T-helper 1 cell treated with Interleukin-12 subunit alpha and Interleukin-12 subunit beta and Interleukin-4 antibody, amounts not matched to agents 30 ng/mL and 1 ng/mL, for 36 hours (primary cell): ENCODE measurements around the gene TEX14. TPM values are rescaled to one million over a fixed set of nuclear protein-coding genes. Genes with fewer than 3 reads are reported as not detected.
"Not testable (repeated sequence)": the region's sequence is repeated elsewhere in the genome, so short reads cannot be mapped to it uniquely, and the experiment has no call there.

Source experiments
- intact Hi-C: fragments of 100-400 bp; cut with micrococcal nuclease; formaldehyde crosslinking; loops from one replicate; pipeline ENCODE4 v1.15.1; 2024
- total RNA-seq: library from RNA; stranded (reverse); gene quantifications from 2 replicates; pipeline ENCODE4 v1.2.3, GENCODE V29; 2022

Gene TEX14
- total RNA-seq, 1 donor from 2014 or later, result 0.44 TPM

- intact Hi-C loops, result not testable (repeated sequence)
Observed at GRCh38 chr17:58690033-58690432, 1.8 kb downstream of the TEX14 start.

- intact Hi-C loops, result no loop called here
Observed at GRCh38 chr17:58688521-58688920, 3.3 kb downstream of the TEX14 start.

- intact Hi-C loops, result no loop called here
Observed at GRCh38 chr17:58686980-58687379, 4.9 kb downstream of the TEX14 start.

GRCh38 chr17:58684462-58684861 is 7.4 kb downstream of the TEX14 start:
- intact Hi-C loops, result not testable (repeated sequence)

- intact Hi-C loops, result no loop called here
Observed at GRCh38 chr17:58684003-58684402, 7.8 kb downstream of the TEX14 start.

GRCh38 chr17:58680038-58680369 is 11.8 kb downstream of the TEX14 start:
- intact Hi-C loops, result no loop called here

- intact Hi-C loops, result no loop called here
Observed at GRCh38 chr17:58679263-58680037, 12.4 kb downstream of the TEX14 start.

GRCh38 chr17:58678287-58678686 is 13.6 kb downstream of the TEX14 start:
- intact Hi-C loops, result not testable (repeated sequence)

- intact Hi-C loops, result no loop called here
Observed at GRCh38 chr17:58677194-58677880, 14.5 kb downstream of the TEX14 start.

- intact Hi-C loops, result no loop called here
Observed at GRCh38 chr17:58671969-58672368, 19.9 kb downstream of the TEX14 start.

- intact Hi-C loops, result no loop called here
Observed at GRCh38 chr17:58669853-58670252, 22.0 kb downstream of the TEX14 start.

- intact Hi-C loops, result no loop called here
Observed at GRCh38 chr17:58668598-58668935, 23.3 kb downstream of the TEX14 start.

- intact Hi-C loops, result no loop called here
Observed at GRCh38 chr17:58667934-58668597, 23.8 kb downstream of the TEX14 start.

- intact Hi-C loops, result no loop called here
Observed at GRCh38 chr17:58666858-58667267, 25.0 kb downstream of the TEX14 start.

- intact Hi-C loops, result no loop called here
Observed at GRCh38 chr17:58665946-58666857, 25.6 kb downstream of the TEX14 start.

GRCh38 chr17:58664302-58664701 is 27.5 kb downstream of the TEX14 start:
- intact Hi-C loops, result no loop called here

GRCh38 chr17:58661499-58661898 is 30.3 kb downstream of the TEX14 start:
- intact Hi-C loops, result no loop called here

GRCh38 chr17:58660621-58661020 is 31.2 kb downstream of the TEX14 start:
- intact Hi-C loops, result no loop called here

- intact Hi-C loops, result loop anchor here (1.0 kb wide), 11 partner anchors 28 to 809 kb away; partner anchors contain the start of genes MKS1, MRPS23, PRR11 and RAD51C
Observed at GRCh38 chr17:58659714-58660084, 32.1 kb downstream of the TEX14 start.

GRCh38 chr17:58658804-58659713 is 32.8 kb downstream of the TEX14 start:
- intact Hi-C loops, result loop anchor here (1.0 kb wide), 11 partner anchors 28 to 809 kb away; partner anchors contain the start of genes MKS1, MRPS23, PRR11 and RAD51C
